Upper lobe of right lung (tissue), 1 donor: ENCODE results near the gene SEBOX. TPM values are rescaled to one million over a fixed set of nuclear protein-coding genes. Genes with fewer than 3 reads are reported as not detected.

Source experiments
- ATAC-seq: fragments of 200-7000 bp; cut with Tn5 transposase; one replicate; pipeline ENCODE4 v1.9.1; 2020; ENCODE audit warnings: mild to moderate bottlenecking, moderate library complexity
- DNase-seq: peaks from one replicate; pipeline ENCODE4 v3.0.0-alpha.2; 2020
- H3K27ac ChIP-seq: fragments of 200-600 bp; one replicate; pipeline ENCODE4 v1.8.0; 2022
- H3K27me3 ChIP-seq: fragments of 200-600 bp; one replicate; pipeline ENCODE4 v1.8.0; 2022; ENCODE audit warnings: mild to moderate bottlenecking
- H3K36me3 ChIP-seq: fragments of 200-600 bp; one replicate; pipeline ENCODE4 v1.8.0; 2022
- H3K4me1 ChIP-seq: fragments of 200-600 bp; one replicate; pipeline ENCODE4 v1.8.0; 2022
- H3K4me3 ChIP-seq: fragments of 200-600 bp; one replicate; pipeline ENCODE4 v1.8.0; 2022; ENCODE audit warnings: mild to moderate bottlenecking
- H3K9me3 ChIP-seq: fragments of 200-600 bp; one replicate; pipeline ENCODE4 v1.8.0; 2022
- CTCF ChIP-seq: fragments of 200-600 bp; IDR thresholded peaks from one replicate; pipeline ENCODE4 v1.8.0; 2022; ENCODE audit warnings: antibody characterized with exemption
- intact Hi-C: fragments of 100-400 bp; cut with DNase I; formaldehyde crosslinking; loops from one replicate; pipeline ENCODE4 v1.11.0; 2022
- total RNA-seq: library from RNA; stranded (reverse); fragmentation: NEBNext Ultra II Directional; extraction: Animal tissue kit (Norgen Biotek cat#: 25700); gene quantifications from one replicate; pipeline ENCODE4 v1.2.1, GENCODE V29; 2021
- donor health status: DM: no; HTN: yes; CAD: no; lungs with severe emphysema.

The SEBOX gene
- total RNA-seq, 1 donor from 2014 or later: not detected

GRCh38 chr17:28392491-28392890, 27.5 kb upstream of the SEBOX start:
- Histone ChIP-seq H3K9me3 (no peaks in the 10 kb centered on the region), H3K36me3 (peaks cover 57% of the 10 kb centered on the region), H3K27me3 (no peaks in the 10 kb centered on the region), H3K4me1 (no peaks in the 10 kb centered on the region), H3K27ac (no peak overlapping the region), H3K4me3 (no peak overlapping the region)
- intact Hi-C loops: no loop called here
- ATAC-seq (no peak), DNase-seq (no peak)
- no peak for TF ChIP-seq CTCF

- no peak for ATAC-seq
- no peak for DNase-seq
- H3K27me3 ChIP-seq: no peaks in the 10 kb centered on the region
- no peak for TF ChIP-seq CTCF
- no peaks in the 10 kb centered on the region for H3K4me1 ChIP-seq
- H3K4me3 ChIP-seq: no peak overlapping the region
- H3K36me3 ChIP-seq: peaks cover 57% of the 10 kb centered on the region
- no peak overlapping the region for H3K27ac ChIP-seq
- H3K9me3 ChIP-seq: no peaks in the 10 kb centered on the region
- intact Hi-C loops: no loop called here
Observed at GRCh38 chr17:28391401-28391800, 26.4 kb upstream of the SEBOX start.

- Histone ChIP-seq H3K36me3 (peaks cover 56% of the 10 kb centered on the region), H3K27me3 (no peaks in the 10 kb centered on the region), H3K27ac (no peak overlapping the region), H3K9me3 (no peaks in the 10 kb centered on the region), H3K4me1 (no peaks in the 10 kb centered on the region), H3K4me3 (no peak overlapping the region)
- DNase-seq (no peak), ATAC-seq (no peak)
- intact Hi-C loops: no loop called here
- TF ChIP-seq CTCF: no peak
Observed at GRCh38 chr17:28390984-28391383, 26.0 kb upstream of the SEBOX start.

- Histone ChIP-seq H3K4me3 (no peak overlapping the region), H3K9me3 (no peaks in the 10 kb centered on the region), H3K4me1 (peaks cover 3% of the 10 kb centered on the region), H3K27ac (no peak overlapping the region), H3K36me3 (peaks cover 52% of the 10 kb centered on the region), H3K27me3 (no peaks in the 10 kb centered on the region)
- intact Hi-C loops: no loop called here
- DNase-seq (no peak), ATAC-seq (no peak)
- no peak for TF ChIP-seq CTCF
Observed at GRCh38 chr17:28390563-28390962, 25.6 kb upstream of the SEBOX start.

GRCh38 chr17:28390141-28390540, 25.1 kb upstream of the SEBOX start:
- H3K27me3 ChIP-seq: no peaks in the 10 kb centered on the region
- H3K27ac ChIP-seq: no peak overlapping the region
- no peak for TF ChIP-seq CTCF
- H3K4me1 ChIP-seq: peaks cover 7% of the 10 kb centered on the region
- intact Hi-C loops: no loop called here
- DNase-seq (no peak), ATAC-seq (no peak)
- H3K4me3 ChIP-seq: no peak overlapping the region
- no peaks in the 10 kb centered on the region for H3K9me3 ChIP-seq
- H3K36me3 ChIP-seq: peaks cover 47% of the 10 kb centered on the region

GRCh38 chr17:28388106-28388505, 23.1 kb upstream of the SEBOX start:
- peak; percentile 55 for DNase-seq

More at GRCh38 chr17:28388106-28388505, 23.1 kb upstream of the SEBOX start:
- H3K27ac ChIP-seq: no peak overlapping the region
- ATAC-seq: no peak
- peaks cover 43% of the 10 kb centered on the region for H3K36me3 ChIP-seq
- no peak overlapping the region for H3K4me3 ChIP-seq
- no peak for TF ChIP-seq CTCF
- H3K4me1 ChIP-seq: peaks cover 7% of the 10 kb centered on the region
- no peaks in the 10 kb centered on the region for H3K9me3 ChIP-seq
- intact Hi-C loops: no loop called here
- H3K27me3 ChIP-seq: no peaks in the 10 kb centered on the region
